Gastroesophageal sphincter (tissue), 3 donors: ENCODE results near the gene EIF5B.

ENCODE experiments used
- POLR2A ChIP-seq, 2 donors: fragments of 450-650 bp; IDR thresholded peaks; one replicate each; pipeline ENCODE4 v1.6.1; 2017; ENCODE audit warnings: antibody characterized with exemption in 2 of 2, mild to moderate bottlenecking in 2 of 2, moderate library complexity in 1 of 2
- TF ChIP-seq, protein P1 (sequence below), 4 experiments: fragments of 200-600 bp in 2 of 4; fragments of 450-650 bp in 2 of 4; sonication (generic) in 1 of 4; IDR thresholded peaks; one replicate each; pipeline ENCODE4 v1.5.1; 2017 to 2019; ENCODE audit warnings: antibody characterized with exemption in 4 of 4, mild to moderate bottlenecking in 2 of 4, moderate library complexity in 2 of 4

DNA sequence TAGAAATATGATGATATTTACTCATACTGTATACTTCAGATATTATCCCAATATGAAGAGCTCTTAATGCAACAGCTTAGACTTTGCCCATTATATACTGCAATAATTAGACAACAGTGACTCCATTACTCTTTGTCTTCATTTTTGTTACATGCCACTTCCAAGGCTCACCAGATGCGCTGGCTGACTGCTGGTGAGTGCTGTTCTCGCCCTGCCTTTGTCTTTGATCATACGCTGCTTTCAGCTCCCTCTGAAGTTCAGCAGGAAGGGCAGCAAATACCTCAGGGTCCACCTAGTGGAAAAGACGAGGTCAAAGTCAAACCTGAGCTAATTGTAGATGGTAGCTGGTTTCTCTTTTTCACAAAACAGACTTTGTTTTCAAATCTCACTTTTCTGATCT is 66.3 kb downstream of the EIF5B start:
- TF ChIP-seq, protein P1, sequence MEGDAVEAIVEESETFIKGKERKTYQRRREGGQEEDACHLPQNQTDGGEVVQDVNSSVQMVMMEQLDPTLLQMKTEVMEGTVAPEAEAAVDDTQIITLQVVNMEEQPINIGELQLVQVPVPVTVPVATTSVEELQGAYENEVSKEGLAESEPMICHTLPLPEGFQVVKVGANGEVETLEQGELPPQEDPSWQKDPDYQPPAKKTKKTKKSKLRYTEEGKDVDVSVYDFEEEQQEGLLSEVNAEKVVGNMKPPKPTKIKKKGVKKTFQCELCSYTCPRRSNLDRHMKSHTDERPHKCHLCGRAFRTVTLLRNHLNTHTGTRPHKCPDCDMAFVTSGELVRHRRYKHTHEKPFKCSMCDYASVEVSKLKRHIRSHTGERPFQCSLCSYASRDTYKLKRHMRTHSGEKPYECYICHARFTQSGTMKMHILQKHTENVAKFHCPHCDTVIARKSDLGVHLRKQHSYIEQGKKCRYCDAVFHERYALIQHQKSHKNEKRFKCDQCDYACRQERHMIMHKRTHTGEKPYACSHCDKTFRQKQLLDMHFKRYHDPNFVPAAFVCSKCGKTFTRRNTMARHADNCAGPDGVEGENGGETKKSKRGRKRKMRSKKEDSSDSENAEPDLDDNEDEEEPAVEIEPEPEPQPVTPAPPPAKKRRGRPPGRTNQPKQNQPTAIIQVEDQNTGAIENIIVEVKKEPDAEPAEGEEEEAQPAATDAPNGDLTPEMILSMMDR (IDR thresholded peaks at IDR 0.05) = no peak
- TF ChIP-seq POLR2A (IDR thresholded peaks at IDR 0.05) = no peak
